NCI-H774 (cell line): ENCODE data around the gene CLCF1.

Experiments used
- DNase-seq: peaks from one replicate; lab custom pipeline; 2025; lab: John Stamatoyannopoulos, UW

The CLCF1 gene

DNA sequence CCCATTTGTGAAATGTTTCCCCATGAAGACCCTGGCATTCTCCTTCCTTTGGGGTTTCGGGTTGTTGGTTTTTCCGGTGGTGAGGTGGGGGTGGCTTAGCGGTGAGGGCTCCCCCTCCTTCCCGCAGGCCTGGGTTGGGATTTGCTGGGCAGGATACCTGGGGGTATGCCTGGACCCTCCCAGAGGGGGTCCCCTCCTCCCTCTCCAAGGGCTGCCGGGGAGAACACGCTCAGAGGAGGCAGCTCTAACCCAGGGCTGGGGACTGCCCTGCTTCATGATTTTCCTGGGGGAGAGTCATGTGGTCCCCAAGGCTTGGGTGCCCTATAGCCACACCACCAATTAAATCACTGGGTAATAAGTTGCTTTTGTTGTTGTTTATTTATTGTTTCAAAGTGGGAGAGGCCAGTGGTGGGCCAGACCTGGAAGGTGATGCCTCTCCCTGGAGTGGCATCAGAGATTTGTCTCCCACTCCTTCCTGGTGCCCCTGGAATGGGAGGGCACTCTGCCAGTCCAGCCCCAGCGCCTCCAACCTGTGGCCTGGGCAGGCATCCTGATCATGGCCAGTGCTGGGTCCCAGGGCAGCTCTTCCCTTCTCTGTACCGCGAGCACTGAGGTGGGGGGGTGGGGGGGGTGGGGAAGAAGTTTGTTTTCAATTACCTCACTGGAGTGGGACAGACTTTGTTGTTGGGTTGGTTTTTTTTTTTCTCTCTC lies 1.3 kb upstream of the CLCF1 start:
- DNase-seq = no peak

DNA sequence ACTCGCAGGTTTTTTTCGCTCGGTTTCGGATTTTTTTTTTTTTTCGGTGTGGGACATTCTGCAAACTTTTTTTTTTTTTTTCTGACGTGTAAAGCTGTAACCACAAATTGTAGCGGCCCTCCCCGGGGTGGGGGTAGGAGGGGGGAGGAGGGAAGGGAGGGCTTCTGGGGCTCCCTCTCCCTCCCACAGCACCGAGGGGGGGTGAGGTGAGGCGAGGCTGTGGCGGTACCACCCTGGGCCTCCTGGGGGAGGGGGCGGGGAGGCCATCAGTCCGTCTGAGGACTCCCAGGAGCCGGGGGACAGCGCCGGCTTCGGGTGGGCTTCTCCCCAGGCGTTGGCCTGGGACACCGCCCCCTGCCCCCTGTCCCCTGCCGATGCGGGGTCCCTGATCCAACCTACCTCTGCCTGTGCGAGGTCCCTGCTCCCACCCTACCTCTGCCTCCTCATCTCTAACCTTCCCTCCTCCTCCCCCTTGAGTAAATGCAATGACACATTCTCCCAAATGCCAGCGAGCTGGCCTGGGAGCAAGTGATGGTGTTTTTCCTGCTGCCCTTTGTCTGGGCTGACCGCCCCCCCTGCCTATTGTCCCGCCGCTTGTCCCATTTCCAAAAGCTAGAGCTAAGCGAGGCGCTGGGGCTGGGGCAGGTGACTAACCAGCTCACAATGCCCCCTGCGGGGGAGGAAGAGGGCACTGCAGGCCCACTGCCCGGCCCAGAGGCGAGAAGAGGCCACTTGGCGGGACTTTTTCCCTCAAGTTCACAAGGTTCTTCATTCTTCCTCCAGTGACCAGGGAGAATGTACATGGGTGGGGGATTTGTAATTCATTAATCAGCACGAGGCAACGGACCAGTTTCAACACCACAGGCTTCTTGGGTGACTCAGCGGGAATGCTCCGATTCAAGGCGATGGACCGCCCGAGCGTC lies 511 bp upstream of the CLCF1 start:
- DNase-seq = no peak

GRCh38 chr11:67372321-67372992 lies 941 bp downstream of the CLCF1 start:
- no peak for DNase-seq

DNA sequence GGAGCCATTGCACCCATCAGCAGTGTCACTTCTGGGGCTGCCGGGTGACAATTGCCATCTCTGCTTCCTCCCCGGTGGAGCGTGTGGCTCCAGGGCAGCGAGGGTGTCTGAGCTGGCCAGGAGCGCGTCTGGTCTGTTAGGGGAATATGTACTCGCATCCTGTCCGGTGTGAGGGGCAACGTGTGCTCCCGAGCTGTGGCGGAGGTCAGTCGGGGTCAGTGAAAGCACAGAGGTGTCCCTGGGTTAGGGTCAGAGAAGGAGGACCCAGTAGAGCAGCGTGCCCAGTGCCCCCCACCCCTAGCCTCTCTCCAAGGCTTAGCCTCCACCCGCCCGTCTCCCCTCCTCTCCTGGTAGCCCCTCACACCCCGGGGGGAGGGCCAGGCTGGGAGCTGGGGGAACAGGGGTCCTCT lies 1.5 kb downstream of the CLCF1 start:
- DNase-seq = no peak

GRCh38 chr11:67371189-67371910 lies 2.0 kb downstream of the CLCF1 start:
- DNase-seq = no peak

- DNase-seq = no peak
These were observed 2.9 kb downstream of the CLCF1 start for GRCh38 chr11:67370351-67371076.

- no peak for DNase-seq
These were observed 3.6 kb downstream of the CLCF1 start for GRCh38 chr11:67369801-67370284.

DNA sequence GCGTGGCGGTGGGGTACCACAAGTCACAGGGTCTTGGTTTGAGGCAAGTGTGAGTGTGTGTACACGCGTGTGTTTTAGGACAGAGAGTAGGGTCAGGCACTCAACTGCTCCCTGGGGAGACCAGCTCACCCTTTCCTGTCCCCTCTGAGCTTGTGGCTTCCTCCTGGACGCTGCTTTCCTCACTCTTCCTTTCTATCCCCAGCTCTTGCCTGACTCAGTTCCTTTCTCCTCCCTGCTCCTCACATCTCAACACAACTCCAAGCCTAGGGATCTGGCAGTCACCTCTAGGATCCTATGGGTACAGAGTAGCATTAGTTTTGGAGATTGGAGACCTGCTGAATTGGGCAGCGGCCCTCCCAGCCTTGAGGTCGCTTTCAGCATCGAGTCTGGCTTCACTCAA lies 4.1 kb downstream of the CLCF1 start:
- DNase-seq = no peak

- no peak for DNase-seq
These were observed 4.8 kb downstream of the CLCF1 start for GRCh38 chr11:67368621-67369020.

GRCh38 chr11:67367761-67368227 lies 5.6 kb downstream of the CLCF1 start:
- no peak for DNase-seq

- DNase-seq = no peak
These were observed 6.2 kb downstream of the CLCF1 start for GRCh38 chr11:67366961-67367760.

DNA sequence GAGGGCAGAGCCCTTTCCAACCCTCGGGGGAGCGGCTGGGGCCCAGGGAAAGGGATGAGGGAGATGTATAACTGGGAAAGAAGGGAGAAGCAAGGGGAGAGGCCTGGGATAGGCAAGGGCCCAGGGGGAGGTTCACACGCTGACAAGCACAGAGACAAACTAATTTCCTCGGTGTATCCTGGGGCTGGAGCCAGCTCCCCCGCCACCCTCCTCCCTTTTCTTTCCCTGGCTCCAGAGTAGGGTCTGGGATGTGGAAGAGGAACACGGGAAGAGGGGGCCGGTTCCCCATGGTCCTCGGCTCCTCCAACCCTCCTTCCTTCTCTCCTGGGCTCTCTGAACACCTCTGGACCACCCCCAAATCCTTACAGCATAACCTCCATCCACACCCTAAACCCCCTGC lies 6.9 kb downstream of the CLCF1 start:
- no peak for DNase-seq

GRCh38 chr11:67365736-67366444 lies 7.5 kb downstream of the CLCF1 start:
- no peak for DNase-seq

- DNase-seq = no peak
These were observed 8.3 kb downstream of the CLCF1 start for GRCh38 chr11:67364783-67365722.

GRCh38 chr11:67364169-67364568 lies 9.2 kb downstream of the CLCF1 start:
- no peak for DNase-seq

DNA sequence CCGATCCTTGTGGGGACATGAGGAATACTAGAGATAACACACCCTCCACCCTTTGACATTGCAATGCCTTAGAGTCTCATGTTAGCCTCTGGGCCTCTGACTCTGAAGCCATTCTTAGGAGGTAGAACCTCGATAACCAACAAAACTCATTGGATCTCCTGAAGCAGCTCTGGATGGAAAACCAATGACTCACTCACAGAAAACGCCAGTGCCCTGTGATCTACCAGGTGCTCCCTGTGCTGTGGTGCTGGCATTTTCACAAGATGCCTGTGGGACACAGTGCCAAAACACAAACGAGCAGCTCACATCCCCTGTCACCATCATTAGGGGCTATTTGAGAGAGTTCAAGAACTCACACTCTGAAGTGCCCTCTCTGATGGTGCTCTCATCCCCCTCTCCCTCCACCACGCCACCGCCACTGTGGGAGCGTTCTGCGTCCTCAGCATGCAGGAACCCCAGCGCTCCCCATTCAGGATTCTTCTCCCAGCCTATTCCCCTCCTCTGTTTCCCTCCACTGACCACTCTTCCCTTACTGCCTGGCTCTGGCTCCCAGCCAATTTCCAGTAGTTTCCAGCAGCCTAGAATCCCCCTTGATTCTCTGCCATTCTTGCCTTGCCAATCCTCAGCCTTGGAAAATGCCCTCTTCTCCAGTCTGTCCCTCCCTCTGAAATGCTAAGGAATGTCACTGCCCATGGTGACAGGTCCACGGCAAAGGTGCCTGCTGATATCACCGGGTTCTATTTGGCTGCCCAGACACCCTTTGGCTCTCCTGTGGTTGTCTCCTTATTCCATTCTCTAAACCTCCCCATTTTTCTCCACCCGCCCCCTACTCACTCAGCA lies 15.3 kb downstream of the CLCF1 start:
- no peak for DNase-seq

DNA sequence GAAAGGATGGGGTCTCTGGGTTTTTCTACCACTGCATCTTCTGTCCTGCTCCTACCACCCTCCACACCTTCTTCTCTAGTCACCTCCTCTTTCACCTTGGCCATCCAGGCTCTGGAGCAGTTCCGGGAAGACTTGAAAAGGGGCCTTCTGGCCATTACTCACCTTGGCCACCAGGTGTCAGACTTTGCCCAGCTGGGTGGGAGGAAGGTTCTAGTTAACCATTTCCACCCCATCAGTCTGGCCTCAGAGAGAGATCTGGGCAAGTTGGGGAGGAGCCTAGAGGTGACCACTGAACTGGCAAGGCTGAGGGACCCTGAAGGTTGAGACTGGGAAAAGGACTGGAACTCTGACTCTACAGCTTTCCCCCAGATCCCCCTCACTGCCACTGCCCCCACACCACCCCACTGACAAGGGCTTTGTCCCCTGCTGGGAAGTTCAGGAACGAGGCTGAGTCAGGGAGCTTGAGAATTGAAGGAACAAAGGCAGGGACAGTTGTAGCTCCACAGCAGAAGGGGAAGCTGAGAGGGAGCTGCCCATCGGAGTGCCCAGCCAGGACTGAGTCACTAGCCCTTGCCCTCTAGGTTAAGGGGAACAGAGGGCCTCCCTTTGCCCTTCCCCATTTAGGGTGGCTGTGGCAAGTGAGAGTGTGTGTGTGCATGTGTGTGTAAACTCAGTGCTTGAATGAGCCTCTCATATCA lies 16.4 kb downstream of the CLCF1 start:
- peak; percentile 69 for DNase-seq
